Loucy (cell line): Measurements from ENCODE around the gene MIB1.

ENCODE experiments used
- H2AFZ ChIP-seq: fragments of 200-600 bp; sonication (generic); 2 replicates; pipeline ENCODE4 v1.6.0; 2016; ENCODE audit warnings: antibody characterized with exemption, mild to moderate bottlenecking, low read length, moderate library complexity
- H3F3A ChIP-seq: fragments of 200-600 bp; 2 replicates; pipeline ENCODE4 v1.6.0; 2016; ENCODE audit warnings: antibody characterized with exemption, low read depth, mild to moderate bottlenecking
- H3K27me3 ChIP-seq: fragments of 200-600 bp; sonication (generic); 2 replicates; pipeline ENCODE4 v1.6.1; 2014; ENCODE audit warnings: low read length, mild to moderate bottlenecking; ENCODE audit not compliant: insufficient read depth, poor library complexity, severe bottlenecking
- H3K36me3 ChIP-seq: fragments of 200-600 bp; sonication (generic); 2 replicates; pipeline ENCODE4 v1.6.1; 2016; ENCODE audit warnings: low read length; ENCODE audit not compliant: insufficient read depth
- H3K4me1 ChIP-seq: fragments of 200-600 bp; sonication (generic); 2 replicates; pipeline ENCODE4 v1.5.1; 2014; ENCODE audit warnings: low read length, mild to moderate bottlenecking; ENCODE audit not compliant: insufficient read depth, poor library complexity, severe bottlenecking
- H3K4me2 ChIP-seq: fragments of 200-600 bp; sonication (generic); 2 replicates; pipeline ENCODE4 v1.6.0; 2014; ENCODE audit warnings: antibody characterized with exemption, low read length, low read depth, mild to moderate bottlenecking; ENCODE audit not compliant: poor library complexity, severe bottlenecking
- H3K4me3 ChIP-seq: fragments of 200-600 bp; sonication (generic); 2 replicates; pipeline ENCODE4 v1.5.1; 2014; ENCODE audit warnings: low read length, mild to moderate bottlenecking, mixed read lengths; ENCODE audit not compliant: poor library complexity, severe bottlenecking
- H3K79me2 ChIP-seq: fragments of 200-600 bp; sonication (generic); 2 replicates; pipeline ENCODE4 v1.6.1; 2014; ENCODE audit warnings: low read length; ENCODE audit not compliant: insufficient read depth
- H3K9ac ChIP-seq: fragments of 200-600 bp; sonication (generic); 2 replicates; pipeline ENCODE4 v1.6.0; 2014; ENCODE audit warnings: mild to moderate bottlenecking, low read depth, low read length, moderate library complexity; ENCODE audit not compliant: poor library complexity, severe bottlenecking
- H3K9me2 ChIP-seq: fragments of 200-600 bp; sonication (generic); replicated peaks from 2 replicates; pipeline ENCODE4 v1.6.1; 2016; ENCODE audit warnings: low read depth, low read length, mixed read lengths
- H3K9me3 ChIP-seq: fragments of 200-600 bp; sonication (generic); 2 replicates; pipeline ENCODE4 v1.6.1; 2014; ENCODE audit warnings: mild to moderate bottlenecking, antibody characterized with exemption, low read length, low read depth; ENCODE audit not compliant: insufficient read depth
- H4K20me1 ChIP-seq: fragments of 200-600 bp; sonication (generic); 2 replicates; pipeline ENCODE4 v1.6.0; 2014; ENCODE audit warnings: antibody characterized with exemption, low read length, mild to moderate bottlenecking; ENCODE audit not compliant: insufficient read depth, poor library complexity, severe bottlenecking
- EZH2phosphoT487 ChIP-seq: fragments of 200-600 bp; IDR thresholded peaks from 2 replicates; pipeline ENCODE4 v1.6.1; 2018; ENCODE audit warnings: antibody characterized with exemption, mild to moderate bottlenecking, moderate library complexity, borderline replicate concordance
- TF ChIP-seq, protein P1 (sequence below): fragments of 200-600 bp; sonication (generic); conservative IDR thresholded peaks from 2 replicates; pipeline ENCODE4 v1.5.1; 2014; ENCODE audit warnings: mild to moderate bottlenecking, antibody characterized with exemption, low read length

MIB1 gene

DNA sequence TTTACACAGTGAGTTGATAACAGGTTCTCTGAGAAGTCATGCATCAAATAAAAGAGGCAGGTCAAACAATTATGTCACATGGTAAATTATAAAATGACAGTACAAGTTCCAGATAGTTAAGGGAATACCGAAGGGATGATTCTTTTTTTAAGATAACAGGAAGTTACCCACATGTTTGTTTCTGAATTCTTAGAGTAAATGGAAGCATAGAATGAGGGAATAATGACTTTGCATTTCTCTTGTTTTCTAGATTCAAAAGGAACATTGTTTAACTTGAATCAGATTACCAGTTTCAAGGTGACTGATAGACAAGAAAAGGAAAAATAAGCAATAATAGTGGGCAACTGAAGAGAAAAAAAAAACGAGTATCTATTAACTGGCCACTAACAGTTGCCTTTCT, 124.5 kb downstream of the MIB1 start:
- no peaks in the 10 kb centered on the region for H3K79me2 ChIP-seq
- H3K9ac ChIP-seq = no peak overlapping the region
- H3K36me3 ChIP-seq = peaks cover 38% of the 10 kb centered on the region; the same call in 1 of the 2 replicates
- H2AFZ ChIP-seq = no peak overlapping the region
- H3F3A ChIP-seq = no peaks in the 10 kb centered on the region
- no peaks in the 10 kb centered on the region for H3K27me3 ChIP-seq
- H3K4me2 ChIP-seq = no peak overlapping the region
- no peaks in the 10 kb centered on the region for H3K9me2 ChIP-seq
- H4K20me1 ChIP-seq = no peaks in the 10 kb centered on the region
- H3K4me3 ChIP-seq = no peak overlapping the region
- no peaks in the 10 kb centered on the region for H3K9me3 ChIP-seq
- no peaks in the 10 kb centered on the region for H3K4me1 ChIP-seq
- TF ChIP-seq EZH2phosphoT487 = no peak
- TF ChIP-seq, protein P1, sequence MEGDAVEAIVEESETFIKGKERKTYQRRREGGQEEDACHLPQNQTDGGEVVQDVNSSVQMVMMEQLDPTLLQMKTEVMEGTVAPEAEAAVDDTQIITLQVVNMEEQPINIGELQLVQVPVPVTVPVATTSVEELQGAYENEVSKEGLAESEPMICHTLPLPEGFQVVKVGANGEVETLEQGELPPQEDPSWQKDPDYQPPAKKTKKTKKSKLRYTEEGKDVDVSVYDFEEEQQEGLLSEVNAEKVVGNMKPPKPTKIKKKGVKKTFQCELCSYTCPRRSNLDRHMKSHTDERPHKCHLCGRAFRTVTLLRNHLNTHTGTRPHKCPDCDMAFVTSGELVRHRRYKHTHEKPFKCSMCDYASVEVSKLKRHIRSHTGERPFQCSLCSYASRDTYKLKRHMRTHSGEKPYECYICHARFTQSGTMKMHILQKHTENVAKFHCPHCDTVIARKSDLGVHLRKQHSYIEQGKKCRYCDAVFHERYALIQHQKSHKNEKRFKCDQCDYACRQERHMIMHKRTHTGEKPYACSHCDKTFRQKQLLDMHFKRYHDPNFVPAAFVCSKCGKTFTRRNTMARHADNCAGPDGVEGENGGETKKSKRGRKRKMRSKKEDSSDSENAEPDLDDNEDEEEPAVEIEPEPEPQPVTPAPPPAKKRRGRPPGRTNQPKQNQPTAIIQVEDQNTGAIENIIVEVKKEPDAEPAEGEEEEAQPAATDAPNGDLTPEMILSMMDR = no peak

DNA sequence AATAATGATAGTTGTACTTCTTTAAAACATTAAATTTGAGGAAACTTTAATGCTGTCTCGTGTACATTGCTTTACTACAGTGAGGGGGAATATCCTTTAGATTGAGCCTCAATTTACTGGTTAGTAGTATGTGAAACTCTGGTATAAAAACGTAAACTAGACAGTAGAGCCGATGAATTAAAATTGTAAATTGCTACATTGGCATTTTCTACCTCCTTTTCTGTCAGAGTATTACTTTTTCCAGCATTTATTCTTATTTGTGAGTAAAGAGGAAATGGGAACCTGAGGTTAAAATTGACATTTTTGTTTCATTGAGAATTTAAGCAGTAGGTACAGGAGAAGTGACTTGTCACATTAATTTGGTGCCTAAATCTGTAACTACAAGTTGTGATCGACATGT, 128.2 kb downstream of the MIB1 start:
- no peaks in the 10 kb centered on the region for H3F3A ChIP-seq
- no peak for TF ChIP-seq EZH2phosphoT487
- TF ChIP-seq, protein P1 = no peak

DNA sequence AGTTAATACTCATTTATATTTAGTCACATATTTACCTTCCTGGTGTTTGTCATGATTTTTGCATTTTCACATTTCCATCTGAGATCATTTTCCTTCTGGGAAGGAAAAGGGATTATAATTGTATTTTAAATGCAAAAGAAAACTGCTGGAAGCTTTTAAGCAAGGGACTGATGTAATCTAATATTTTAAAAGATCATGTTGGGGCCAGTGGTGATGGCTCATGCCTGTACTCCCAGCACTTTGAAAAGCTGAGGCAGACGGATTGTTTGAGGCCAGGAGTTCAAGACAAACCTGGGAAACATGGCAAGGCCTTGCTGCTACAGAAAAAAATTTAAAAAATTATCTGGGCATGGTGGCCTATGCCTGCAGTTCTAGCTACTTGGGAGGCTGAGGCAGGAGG, 149.0 kb downstream of the MIB1 start:
- no peak overlapping the region for H3K4me2 ChIP-seq
- H2AFZ ChIP-seq = no peak overlapping the region
- H3K27me3 ChIP-seq = no peaks in the 10 kb centered on the region
- H3K9me3 ChIP-seq = no peaks in the 10 kb centered on the region
- no peaks in the 10 kb centered on the region for H3K36me3 ChIP-seq
- no peaks in the 10 kb centered on the region for H4K20me1 ChIP-seq
- no peaks in the 10 kb centered on the region for H3K9me2 ChIP-seq
- TF ChIP-seq, protein P1 = no peak
- no peak for TF ChIP-seq EZH2phosphoT487
- no peak overlapping the region for H3K4me3 ChIP-seq
- no peaks in the 10 kb centered on the region for H3K4me1 ChIP-seq
- H3K9ac ChIP-seq = no peak overlapping the region
- H3K79me2 ChIP-seq = no peaks in the 10 kb centered on the region
- H3F3A ChIP-seq = no peaks in the 10 kb centered on the region

More for the DNA sequence above, 128.2 kb downstream of the MIB1 start:
- no peaks in the 10 kb centered on the region for H3K4me1 ChIP-seq
- H3K9me3 ChIP-seq = no peaks in the 10 kb centered on the region
- no peaks in the 10 kb centered on the region for H3K9me2 ChIP-seq
- no peak overlapping the region for H3K4me3 ChIP-seq
- H3K9ac ChIP-seq = no peak overlapping the region
- no peak overlapping the region for H2AFZ ChIP-seq
- no peaks in the 10 kb centered on the region for H3K27me3 ChIP-seq
- H3K79me2 ChIP-seq = no peaks in the 10 kb centered on the region
- H3K4me2 ChIP-seq = no peak overlapping the region
- no peaks in the 10 kb centered on the region for H4K20me1 ChIP-seq
- H3K36me3 ChIP-seq = peaks cover 12% of the 10 kb centered on the region; the same call in 1 of the 2 replicates
